Activated T-helper 1 cell treated with Interleukin-2 at 50 U/mL for 16 hours (primary cell): ENCODE measurements around the gene MED25.
"Not testable (repeated sequence)": the region's sequence is repeated elsewhere in the genome, so short reads cannot be mapped to it uniquely, and the experiment has no call there.

Experiments used
- DNase-seq: peaks from one replicate; pipeline ENCODE4 v3.0.0-alpha.2; 2020; ENCODE audit warnings: low read depth

MED25 gene

GRCh38 chr19:49816590-49816989 lies 1.5 kb upstream of the MED25 start:
- no peak for DNase-seq

DNA sequence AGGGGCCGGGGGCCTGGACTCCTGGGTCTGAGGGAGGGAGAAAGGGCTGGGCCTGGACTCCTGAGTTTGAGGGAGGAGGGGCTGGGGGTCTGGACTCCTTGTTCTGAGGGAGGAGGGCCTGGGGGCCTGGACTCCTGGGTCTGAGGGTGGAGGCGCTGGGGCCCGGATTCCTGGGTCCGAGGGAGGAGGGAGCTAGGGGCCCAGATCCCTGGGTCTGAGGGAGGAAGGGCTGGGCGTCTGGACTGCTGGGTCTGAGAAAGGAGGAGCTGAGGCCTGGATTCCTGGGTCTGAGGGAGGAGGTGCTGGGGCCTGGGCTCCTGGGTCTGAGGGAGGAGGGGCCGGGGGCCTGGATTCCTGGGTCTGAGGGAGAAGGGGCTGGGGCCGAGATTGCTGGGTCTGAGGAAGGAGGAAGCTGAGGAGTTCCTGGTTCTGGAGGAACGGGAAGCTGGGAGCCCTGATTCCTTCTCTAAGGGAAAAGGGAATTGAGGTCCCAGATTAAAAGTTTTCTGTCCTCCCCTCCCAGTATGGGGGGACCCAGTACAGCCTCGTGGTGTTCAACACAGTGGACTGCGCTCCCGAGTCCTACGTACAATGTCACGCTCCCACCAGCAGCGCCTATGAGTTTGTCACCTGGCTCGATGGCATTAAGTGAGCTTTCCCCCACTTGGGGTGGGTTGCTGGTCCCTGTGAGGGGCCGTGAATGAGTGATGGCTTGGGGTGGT lies 721 bp downstream of the MED25 start:
- no peak for DNase-seq

GRCh38 chr19:49819452-49820115 lies 1.5 kb downstream of the MED25 start:
- not testable (repeated sequence) for DNase-seq

DNA sequence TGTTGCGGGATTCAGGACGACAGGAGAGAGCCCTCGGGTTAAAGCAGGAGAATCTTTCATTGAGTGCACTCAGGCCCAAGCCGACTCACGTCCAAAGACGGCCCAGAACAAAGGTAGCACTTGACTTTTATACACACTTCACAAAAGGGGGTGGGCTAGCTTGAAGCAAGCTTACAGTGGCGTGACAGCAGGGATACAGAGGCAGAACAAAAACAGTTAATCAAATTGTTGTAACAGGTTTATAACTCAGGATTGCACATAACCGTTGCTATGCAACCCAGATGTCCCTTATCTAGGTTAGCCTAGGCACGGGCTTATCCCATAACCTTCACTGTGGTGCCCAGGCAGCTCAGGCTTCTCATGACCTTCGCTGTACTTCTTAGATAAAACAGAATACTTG lies 2.0 kb downstream of the MED25 start:
- DNase-seq: no peak

GRCh38 chr19:49823472-49823871 lies 5.4 kb downstream of the MED25 start:
- no peak for DNase-seq

- DNase-seq: no peak
Measured at GRCh38 chr19:49824662-49825061, 6.6 kb downstream of the MED25 start.

- DNase-seq: no peak
Measured at GRCh38 chr19:49827034-49827433, 8.9 kb downstream of the MED25 start.

- no peak for DNase-seq
Measured at GRCh38 chr19:49829200-49829599, 11.1 kb downstream of the MED25 start.

DNA sequence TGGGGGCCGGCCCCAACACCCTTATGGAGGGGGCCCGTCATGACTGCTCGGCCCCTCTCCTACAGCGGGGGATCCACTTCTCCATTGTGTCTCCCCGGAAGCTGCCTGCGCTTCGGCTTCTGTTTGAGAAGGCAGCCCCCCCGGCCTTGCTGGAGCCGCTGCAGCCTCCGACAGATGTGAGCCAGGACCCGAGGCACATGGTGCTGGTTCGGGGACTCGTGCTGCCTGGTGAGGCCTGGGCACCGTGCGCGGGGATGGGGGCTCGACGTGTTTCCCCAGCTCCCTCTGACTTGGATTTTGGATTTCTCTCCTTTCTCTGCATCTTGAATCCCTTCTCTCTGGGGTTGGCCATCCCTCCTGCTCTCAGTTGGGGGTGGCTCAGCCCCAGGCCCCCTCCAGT lies 11.6 kb downstream of the MED25 start:
- no peak for DNase-seq

- DNase-seq: no peak
Measured at GRCh38 chr19:49830766-49831165, 12.7 kb downstream of the MED25 start.

DNA sequence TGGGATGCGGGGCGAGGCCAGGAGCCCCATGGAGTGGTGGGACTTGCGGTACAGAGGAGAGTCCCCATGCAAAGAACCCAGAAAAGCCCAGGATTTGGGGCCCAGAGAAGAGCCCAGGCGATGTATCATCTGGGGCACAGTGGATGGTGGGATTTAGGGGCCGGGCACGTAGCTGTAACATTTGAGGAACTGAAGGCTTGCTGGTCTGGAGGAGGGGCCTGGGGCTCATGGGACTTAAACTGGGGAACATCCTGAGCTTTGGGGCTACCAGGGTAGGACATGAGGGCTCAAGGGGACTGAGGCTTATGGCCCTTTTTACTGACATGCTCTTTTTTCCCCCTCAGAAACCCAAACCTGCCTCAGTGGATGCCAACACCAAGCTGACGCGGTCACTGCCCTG lies 13.5 kb downstream of the MED25 start:
- no peak for DNase-seq

DNA sequence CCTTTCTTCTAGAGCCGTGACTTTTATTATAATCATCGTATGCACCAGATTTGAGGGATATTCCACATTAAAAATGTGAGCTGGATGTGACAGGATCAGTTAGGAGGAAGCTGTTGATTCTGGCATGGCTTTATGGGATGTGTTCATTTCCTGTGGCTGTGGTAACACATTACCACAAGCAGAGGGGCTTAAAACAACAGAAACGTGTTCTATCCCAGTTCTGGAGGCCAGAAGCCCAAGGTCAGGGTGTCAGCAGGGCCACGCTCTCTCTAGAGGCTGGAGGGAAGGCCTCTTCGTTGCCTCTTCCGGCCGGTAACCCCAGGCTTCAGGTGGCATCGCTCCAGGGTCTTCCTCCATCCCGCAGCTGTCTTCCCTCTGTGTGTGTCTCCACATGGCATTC lies 14.5 kb downstream of the MED25 start:
- DNase-seq: no peak

DNA sequence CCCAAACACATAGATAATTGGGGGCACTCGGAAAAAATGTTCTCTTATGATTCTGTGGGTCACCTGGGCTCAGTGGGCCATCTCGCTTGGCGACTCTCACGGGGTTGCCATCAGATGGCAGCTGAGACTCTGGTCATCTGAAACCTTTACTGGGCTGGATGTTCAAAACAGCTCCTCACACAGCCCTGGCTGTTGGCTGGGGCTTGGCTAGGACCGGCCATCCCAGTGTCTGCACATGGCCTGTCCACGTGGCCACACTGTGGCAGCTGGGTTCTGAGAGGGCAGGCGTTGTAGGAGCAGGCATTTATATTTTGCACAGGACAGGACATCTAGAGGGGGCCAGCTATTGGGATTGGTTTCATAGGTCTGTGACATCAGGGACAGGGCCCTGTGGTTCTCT lies 15.5 kb downstream of the MED25 start:
- DNase-seq: no peak

GRCh38 chr19:49835562-49835961 lies 17.5 kb downstream of the MED25 start:
- DNase-seq: no peak

- no peak for DNase-seq
Measured at GRCh38 chr19:49836176-49837008, 18.3 kb downstream of the MED25 start.

DNA sequence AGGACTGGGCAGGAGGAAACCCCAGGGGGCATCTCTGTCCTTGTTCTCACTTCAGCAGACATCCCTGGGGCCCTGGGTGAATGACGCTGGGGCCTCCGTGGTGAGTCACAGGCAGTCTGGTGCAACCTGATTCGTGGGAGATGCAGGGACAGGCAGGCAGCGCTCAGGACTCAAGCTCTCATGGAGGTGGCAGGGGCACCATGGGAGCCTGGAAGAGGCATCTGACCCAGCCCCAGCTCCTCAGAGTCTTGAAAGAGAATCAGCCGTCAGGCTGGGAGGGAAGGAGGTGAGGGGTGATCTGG lies 18.9 kb downstream of the MED25 start:
- no peak for DNase-seq

- no peak for DNase-seq
Measured at GRCh38 chr19:49837425-49837824, 19.3 kb downstream of the MED25 start.

GRCh38 chr19:49838885-49839588 lies 20.9 kb downstream of the MED25 start:
- no peak for DNase-seq

GRCh38 chr19:49839713-49840112 lies 21.6 kb downstream of the MED25 start:
- no peak for DNase-seq

DNA sequence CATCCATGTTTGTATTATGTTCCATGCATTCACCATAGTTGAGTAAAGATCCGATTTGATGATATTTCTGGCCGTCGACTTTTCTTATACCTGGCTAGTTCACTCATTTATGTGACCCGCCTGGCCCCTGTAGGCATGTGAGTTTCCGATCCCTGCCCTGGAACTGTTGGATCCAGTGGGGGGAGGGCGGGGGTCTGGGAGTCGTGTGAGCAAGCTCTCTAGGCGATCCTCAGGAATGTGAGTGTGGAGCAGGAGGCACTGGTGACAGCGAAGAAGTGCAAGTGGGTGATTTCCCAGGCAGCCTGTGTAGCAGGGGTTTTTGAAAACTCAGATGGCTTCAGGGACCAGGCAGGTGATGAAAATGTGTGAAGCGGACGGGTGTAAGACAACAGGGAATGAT lies 22.2 kb downstream of the MED25 start:
- no peak for DNase-seq

GRCh38 chr19:49840736-49841249 lies 22.7 kb downstream of the MED25 start:
- no peak for DNase-seq

GRCh38 chr19:49843265-49843664 lies 25.2 kb downstream of the MED25 start:
- no peak for DNase-seq
